Activated CD4-positive, alpha-beta T cell treated with anti-CD3 and anti-CD28 coated beads for 24 hours (primary cell): ENCODE data around the gene CLSTN1.
A peak's percentile ranks its signal among the peaks of the same experiment; 100 is the strongest.
"Not testable (repeated sequence)": the region's sequence is repeated elsewhere in the genome, so short reads cannot be mapped to it uniquely, and the experiment has no call there.

Source experiments
- DNase-seq, 2 donors: peaks; one replicate each; pipeline ENCODE4 v3.0.0-alpha.2; 2020; ENCODE audit warnings: low read depth in 2 of 2

CLSTN1 gene

DNA sequence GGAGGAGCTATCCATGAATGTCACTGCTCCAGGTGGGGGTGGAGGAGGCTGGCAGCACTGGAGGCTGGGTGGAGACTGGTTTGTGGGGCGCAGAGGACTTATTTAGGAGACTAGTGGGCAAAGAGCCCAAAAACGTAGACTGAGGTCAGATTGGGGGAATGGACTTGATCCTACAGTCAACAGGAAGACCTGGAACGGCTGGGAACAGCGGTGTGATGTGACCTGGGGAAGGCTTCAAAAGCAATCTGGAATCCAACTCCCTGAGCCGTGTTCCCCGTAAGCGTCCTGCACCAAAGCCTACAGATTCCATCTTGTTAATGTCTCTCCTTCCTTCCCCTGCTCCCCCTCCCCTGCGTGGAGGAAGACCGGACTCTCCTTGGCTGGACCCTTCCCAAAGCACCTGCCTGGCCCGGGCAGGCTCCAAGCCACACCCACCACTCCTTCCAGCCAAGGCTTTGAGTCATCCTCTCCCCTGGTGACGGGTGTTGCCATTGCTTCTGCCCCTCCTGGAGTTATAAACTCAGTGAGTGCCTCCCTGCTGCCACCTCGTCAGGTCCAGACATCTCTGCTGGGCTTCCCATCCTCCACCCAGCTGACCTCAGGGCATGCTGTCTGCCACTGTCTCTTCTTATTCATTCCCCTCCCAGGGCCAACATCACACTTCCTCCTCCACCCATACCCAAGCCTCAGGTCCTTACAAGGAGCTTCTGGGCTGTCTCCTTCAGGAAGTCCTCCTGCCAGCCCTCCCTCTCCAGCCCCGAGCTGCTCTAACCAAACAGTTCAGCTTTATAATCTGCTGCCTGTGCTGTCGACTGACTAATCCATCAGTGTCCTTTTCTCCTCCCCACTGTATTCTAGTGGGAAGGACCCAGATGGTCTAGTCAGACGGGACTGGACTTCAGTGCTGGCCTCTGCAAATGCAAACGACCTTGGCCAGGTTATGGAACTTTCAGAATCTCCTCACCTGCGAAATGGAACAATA lies 1.6 kb upstream of the CLSTN1 start:
- no peak for DNase-seq

DNA sequence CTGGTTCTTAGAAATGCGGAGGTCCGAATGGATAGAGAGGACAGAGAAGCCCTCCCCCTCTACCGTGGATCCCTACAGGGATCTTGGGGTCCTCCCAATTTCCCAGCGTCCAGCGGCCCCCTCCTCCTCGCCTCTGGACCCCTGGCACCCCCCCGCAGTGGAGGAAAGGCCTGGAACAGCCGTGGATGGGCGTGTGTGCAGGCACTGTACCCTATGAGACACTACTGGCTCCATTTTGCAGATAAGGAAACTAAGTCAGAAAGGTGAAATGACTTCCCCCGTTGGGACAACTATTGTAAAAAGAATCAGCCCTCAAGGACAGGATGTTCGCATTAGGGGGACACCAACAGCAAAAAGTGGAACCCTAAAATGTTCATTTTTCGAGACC lies 931 bp upstream of the CLSTN1 start:
- no peak for DNase-seq

- no peak for DNase-seq
These were observed 147 bp downstream of the CLSTN1 start for GRCh38 chr1:9823693-9823942.

DNA sequence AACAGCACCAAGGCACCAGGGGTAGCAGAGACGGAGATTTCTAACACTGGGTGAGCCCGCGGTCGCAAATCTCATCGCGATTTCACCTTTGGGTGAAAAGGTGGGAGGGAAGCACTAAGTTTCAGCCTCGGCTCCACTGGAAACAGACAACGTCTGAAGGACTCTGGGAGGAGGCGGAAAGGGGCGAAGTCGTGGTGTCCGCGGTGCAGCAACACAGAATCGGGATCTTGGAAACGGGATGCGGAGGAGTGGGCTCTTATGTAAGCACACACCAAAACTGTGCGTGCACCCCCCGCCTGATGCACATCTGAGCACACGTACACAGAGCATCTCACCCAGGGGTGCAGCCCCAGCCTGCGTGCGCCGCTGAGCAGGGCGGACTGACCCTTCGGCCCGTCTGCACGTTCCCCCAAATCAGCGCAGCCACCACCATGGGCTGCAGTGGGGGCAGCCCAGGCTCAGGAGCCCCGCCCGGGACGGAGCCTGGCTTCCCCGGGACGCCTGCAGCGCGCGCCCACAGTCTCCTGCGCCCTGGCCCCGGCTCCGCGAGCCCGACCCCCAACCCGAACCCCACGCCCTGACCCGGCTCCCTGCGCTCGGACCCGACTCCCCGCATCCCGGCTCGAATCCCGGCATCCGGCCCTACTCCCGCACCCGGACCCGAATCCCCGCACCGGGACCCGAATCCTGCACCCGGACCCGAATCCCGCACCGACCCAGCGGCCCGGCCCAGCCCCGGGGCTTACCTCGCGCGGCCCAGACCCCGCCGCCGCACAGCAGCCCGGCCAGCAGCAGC lies 670 bp downstream of the CLSTN1 start:
- DNase-seq, result peak in 1 of 2 donors; percentile 26

DNA sequence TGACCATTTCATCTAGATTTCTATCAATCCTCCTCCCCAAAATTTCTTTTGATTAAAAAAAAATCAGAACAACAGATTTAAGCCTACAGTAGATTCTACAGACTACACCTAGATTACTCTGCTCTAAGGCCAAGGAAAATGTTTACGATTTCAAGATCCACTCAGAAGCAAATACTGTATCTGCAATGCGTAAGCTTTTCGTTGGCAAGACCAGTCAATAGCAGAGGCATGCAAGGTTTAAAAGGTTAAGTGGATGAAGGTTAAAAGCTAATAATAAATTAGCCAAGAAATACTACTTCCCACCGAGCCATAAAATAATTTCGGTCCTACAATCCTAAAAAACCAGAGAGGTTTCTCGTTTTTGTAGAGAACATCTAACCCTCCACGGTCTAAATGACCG lies 1.3 kb downstream of the CLSTN1 start:
- no peak for DNase-seq

- no peak for DNase-seq
These were observed 2.1 kb downstream of the CLSTN1 start for GRCh38 chr1:9821710-9822109.

DNA sequence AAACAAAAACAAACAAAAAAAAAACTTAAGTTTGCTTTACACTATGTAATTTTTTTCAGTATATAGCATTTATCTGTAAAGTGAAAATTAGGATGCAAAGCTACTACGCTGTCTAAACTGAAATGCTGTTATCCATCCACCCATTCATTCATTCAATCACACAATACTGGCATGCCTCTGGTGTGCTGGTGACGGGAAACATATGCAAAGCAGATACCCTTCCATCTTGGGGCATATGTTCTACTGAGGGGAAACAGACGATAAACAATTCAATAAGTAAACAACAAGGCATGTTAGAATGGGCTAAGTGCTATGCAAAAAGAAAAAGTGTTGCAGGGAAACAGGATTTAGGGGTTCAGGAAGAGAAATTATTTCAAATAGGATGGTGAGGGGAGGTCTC lies 3.2 kb downstream of the CLSTN1 start:
- no peak for DNase-seq

GRCh38 chr1:9817734-9818133 lies 6.0 kb downstream of the CLSTN1 start:
- DNase-seq, result no peak

DNA sequence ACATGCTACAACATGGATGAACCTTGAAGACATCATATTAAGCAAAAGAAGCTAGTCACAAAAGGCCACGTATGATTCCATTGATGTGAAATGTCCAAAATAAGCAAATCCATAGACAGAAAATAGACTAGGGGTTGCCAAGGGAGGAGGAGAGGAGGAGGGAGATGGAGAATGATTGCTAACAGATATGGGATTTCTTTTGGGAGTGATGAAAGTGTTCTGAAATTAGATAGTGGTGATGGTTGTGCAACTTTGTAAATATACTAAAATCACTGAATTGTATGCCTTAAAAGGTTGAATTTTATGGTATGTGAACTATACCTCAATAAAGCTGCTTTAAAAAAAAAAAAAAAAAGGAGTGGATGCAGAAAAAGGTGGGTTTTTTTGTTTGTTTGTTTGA lies 7.6 kb downstream of the CLSTN1 start:
- no peak for DNase-seq

DNA sequence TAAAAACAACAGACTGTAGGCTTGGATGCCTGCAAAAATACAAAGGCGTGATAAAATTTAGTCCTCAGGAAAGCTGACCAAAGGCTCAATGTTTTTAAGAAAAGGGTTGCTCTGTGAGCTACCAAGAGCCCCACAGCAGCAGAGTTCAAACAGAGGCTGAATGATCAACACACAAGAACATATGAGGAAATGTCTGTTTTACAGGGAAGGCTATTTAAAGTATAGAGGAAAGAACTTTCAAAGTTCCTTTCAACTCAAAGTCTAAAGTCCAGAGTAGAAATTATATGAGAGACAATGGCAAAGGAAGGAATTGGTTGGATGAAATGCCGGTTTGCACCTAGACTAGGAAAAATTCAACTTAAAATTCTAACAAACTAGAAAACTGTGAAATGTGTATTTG lies 8.6 kb downstream of the CLSTN1 start:
- DNase-seq, result no peak

GRCh38 chr1:9814619-9815018 lies 9.1 kb downstream of the CLSTN1 start:
- DNase-seq, result no peak

DNA sequence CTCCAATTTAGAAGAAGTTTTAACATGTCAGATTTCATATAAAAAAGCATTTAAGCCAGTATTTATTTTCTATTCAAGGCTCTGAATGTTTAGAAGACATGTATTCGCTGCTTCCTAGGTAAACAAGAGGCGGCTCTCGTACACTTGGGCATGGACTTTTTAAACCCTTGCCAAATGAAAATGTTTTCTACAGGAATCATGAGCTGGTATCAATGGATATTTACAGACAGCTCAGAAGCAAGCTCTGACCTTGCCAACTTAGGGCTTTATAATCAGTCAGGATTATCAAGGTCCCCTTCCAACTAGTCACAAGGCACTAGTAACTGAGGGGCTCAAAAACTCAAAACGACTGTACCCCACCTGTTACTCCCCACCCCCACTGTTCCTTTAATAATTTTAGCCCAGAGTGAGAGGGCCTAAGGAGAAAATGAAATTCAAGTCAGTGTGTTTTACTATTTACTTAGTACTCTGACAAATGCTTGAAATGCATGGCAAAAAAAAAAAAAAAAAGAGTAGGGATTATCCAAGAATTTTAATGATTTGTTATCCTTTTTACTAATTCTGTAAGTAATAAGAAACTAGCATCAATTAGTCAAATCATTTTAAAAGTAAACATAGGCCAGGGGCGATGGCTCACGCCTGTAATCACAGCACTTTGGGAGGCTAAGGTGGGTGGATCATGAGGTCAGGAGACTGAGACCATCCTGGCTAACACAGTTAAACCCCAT lies 12.4 kb downstream of the CLSTN1 start:
- no peak for DNase-seq

DNA sequence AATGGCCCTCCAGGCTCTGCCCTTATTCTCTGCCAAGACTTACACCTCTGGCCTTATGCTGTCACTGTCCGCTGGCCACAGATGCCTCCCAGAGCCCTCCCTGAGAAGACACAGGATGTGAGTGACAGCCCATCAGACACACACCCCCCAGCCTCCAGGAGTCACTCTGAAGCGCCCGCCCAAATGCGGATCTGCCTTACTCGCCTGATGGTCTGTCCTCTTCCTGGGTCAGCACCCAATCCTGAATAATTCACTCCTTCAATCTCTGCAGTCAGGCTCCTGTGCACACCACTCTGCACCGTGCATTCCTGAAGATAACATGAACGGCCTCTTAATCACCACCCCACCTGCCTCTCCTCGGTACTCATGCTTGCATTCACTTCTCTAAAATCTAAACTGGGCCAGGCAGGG lies 14.7 kb downstream of the CLSTN1 start:
- no peak for DNase-seq

- DNase-seq, result no peak
These were observed 15.3 kb downstream of the CLSTN1 start for GRCh38 chr1:9808459-9808858.

DNA sequence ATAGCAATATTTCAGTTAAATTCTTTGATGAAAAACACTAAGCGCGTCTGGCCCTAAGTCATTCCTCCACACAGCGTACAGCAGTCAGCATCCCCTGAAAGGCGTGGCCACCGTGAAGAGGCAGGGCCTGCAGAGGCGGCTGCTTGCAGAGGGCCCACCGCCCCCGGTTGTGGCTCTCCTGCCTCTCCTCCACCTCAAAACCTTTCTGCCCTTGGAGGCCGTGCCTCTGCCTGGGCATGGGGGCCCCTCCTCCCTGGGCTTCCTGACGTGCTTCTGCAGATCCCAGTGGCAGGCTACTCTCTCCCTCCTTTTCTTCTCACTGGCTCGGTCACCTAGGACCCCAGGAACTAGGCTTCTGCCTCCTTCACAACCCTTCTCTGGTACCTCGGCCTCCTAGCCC lies 16.2 kb downstream of the CLSTN1 start:
- no peak for DNase-seq

DNA sequence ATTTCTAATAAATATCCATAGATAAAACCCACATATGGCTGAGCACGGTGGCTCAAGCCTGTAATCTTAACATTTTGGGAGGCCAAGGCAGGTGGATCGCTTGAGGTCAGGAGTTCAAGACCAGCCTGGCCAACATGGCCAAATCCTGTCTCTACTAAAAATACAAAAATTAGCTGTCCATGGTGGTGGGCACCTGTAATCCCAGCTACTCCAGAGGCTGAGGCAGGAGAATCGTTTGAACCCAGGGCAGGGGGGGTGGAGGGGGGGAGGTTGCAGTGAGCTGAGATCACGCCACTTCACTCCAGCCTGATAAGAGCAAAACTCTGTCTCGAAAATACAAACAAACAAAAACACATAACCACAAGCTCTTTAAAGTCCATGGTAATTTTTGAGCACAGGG lies 17.8 kb downstream of the CLSTN1 start:
- not testable (repeated sequence) for DNase-seq

DNA sequence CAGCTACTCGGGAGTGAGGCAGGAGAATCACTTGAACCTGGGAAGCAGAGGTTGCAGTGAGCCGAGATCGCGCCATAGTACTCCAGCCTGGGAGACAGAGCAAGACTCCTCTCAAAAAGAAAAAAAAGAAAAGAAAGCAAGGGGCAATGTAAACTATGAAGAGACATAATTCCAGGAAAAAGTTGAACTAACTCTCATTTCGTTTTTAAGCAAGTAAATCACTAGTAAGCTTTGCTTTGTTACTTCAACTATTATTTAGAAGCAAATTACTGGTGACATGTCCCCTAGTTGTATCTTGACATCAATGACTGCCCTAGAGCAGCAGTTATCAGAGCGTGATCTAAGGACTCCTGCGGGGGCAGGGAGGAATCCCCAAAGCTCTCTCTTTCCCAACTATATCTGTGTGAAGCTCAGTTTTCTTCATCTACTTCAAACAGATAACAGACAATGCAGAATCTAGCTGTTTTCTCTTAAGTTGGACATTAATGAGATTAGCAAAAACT lies 18.7 kb downstream of the CLSTN1 start:
- no peak for DNase-seq

DNA sequence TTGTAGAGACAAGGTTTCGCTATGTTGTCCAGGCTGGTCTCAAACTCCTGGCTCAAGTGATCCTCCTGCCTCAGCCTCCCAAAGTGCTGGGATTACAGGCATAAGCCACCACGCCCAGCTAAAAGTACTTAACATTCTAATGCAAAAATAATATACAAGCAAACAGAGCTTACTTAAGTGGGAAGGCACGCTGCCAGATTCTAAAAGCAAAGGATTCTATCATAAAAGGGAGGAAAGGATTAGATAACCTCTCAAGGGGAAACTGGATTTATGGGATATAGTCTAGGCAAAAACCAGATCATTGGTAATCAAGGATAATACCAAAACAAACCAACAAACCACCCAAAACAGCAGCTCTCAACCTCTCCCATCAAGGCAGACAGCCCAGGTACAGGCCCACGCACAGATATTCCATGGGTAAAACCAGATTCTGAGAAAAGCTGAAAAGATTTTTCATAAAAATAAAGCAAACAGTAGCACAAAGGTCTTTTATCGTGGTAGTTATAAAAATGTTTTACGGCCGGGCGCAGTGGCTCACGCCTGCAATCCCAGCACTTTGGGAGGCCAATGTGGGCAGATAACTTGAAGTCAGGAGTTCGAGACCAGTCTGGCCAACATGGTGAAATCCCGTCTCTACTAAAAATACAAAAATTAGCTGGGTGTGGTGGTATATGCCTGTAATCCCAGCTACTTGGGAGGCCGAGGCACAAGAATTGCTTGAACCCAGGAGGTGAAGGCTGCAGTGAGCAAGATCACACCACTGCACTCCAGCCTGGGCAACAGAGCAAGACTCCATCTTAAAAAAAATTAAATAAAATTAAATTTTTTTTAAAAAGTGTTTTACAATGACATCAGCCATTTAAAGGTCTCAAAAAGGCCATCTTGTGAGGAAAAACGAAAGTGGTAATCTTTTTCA lies 20.5 kb downstream of the CLSTN1 start:
- DNase-seq, result not testable (repeated sequence)

DNA sequence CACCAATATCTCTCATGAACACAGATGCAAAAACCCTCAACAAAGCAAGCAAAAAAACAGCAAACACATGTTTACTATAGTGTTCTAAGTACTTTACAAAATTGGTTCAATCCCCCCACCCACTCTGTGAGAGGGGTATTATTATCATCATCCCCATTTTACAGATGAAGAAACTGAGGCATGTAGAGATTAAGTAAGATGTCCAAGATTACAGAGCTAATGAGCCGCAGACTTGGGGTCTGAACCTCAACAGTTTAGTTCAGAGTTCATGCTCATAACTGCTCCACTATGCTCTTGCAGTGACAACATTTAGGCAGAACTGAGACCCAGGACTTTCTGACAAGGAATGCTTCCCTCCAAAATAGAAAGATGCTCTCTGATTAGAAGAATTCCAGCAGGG lies 21.9 kb downstream of the CLSTN1 start:
- no peak for DNase-seq

DNA sequence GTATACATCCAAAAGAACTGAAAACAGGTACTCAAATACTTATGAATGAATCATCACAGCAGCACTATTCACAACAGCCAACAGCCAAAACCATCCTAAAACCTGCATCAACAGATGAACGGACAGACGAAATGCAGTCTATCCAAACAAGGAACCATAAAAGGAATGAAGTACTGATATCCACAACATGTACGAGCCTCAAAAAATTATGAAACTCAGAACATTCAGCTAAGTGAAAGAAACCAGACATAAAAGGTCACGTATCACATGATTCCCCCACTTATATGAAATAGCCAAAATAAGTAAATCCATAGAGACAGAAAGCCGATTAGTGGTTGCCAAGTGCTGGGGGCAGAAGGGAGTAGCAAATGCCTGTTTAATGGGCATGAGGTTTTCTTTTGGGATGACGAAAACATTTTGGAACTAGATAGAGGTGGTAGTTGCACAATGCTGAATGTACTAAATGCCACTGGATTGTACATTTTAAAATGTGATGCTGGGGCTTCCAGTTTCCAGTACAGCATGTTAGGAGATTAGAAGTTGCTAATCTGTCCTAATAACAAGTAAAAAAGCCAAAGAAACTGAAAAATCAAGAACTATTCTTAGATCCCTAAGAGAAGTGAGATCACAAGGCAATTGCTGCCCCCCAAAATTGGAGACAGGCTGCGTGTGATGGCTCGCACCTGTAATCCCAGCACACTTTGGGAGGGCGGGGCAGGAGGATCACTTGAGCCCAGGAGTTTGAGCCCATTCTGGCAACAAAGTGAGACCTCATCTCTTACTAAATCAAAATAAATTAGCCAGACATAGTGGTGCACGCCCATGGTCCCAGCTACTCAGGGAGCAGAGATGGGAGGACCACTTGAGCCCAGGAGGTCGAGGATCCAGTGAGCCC lies 25.3 kb downstream of the CLSTN1 start:
- no peak for DNase-seq
